KMS-11 (cell line): ENCODE data around the gene JAKMIP1.

Source experiments
- H2AFZ ChIP-seq: fragments of 200-600 bp; sonication (generic); 2 replicates; pipeline ENCODE4 v1.6.1; 2016; ENCODE audit warnings: antibody characterized with exemption, mixed run types, low read depth
- H3K27ac ChIP-seq: fragments of 200-600 bp; sonication (generic); 2 replicates; pipeline ENCODE4 v1.6.1; 2016; ENCODE audit warnings: mild to moderate bottlenecking, mixed run types
- H3K27me3 ChIP-seq: fragments of 200-600 bp; sonication (generic); 2 replicates; pipeline ENCODE4 v1.6.1; 2017; ENCODE audit warnings: mild to moderate bottlenecking, low read depth, mixed run types, moderate library complexity; ENCODE audit not compliant: insufficient read depth
- H3K36me3 ChIP-seq: fragments of 200-600 bp; sonication (generic); 2 replicates; pipeline ENCODE4 v1.6.1; 2017; ENCODE audit warnings: mild to moderate bottlenecking, mixed run types; ENCODE audit not compliant: insufficient read depth
- H3K4me1 ChIP-seq: fragments of 200-600 bp; sonication (generic); 2 replicates; pipeline ENCODE4 v1.6.1; 2016; ENCODE audit warnings: mild to moderate bottlenecking, low read depth, mixed run types; ENCODE audit not compliant: poor library complexity, severe bottlenecking
- H3K4me2 ChIP-seq: fragments of 200-600 bp; sonication (generic); 2 replicates; pipeline ENCODE4 v1.7.0; 2016; ENCODE audit warnings: mild to moderate bottlenecking, mixed run types
- H3K4me3 ChIP-seq: fragments of 200-600 bp; sonication (generic); IDR thresholded peaks from 2 replicates; pipeline ENCODE4 v1.6.1; 2017; ENCODE audit warnings: low read depth, low read length, mixed read lengths; ENCODE audit not compliant: insufficient read depth
- H3K79me2 ChIP-seq: fragments of 200-600 bp; sonication (generic); 2 replicates; pipeline ENCODE4 v1.6.1; 2016; ENCODE audit warnings: low read depth, mixed run types; ENCODE audit not compliant: insufficient read depth
- H3K9ac ChIP-seq: fragments of 200-600 bp; sonication (generic); 2 replicates; pipeline ENCODE4 v1.6.1; 2016; ENCODE audit warnings: mild to moderate bottlenecking, mixed run types
- H4K20me1 ChIP-seq: fragments of 200-600 bp; sonication (generic); 2 replicates; pipeline ENCODE4 v1.6.1; 2016; ENCODE audit warnings: mild to moderate bottlenecking, mixed run types; ENCODE audit not compliant: insufficient read depth
- CTCF ChIP-seq: fragments of 200-600 bp; sonication (generic); conservative IDR thresholded peaks from 2 replicates; pipeline ENCODE4 v1.6.1; 2017; ENCODE audit warnings: low read depth, mild to moderate bottlenecking, antibody characterized with exemption, low read length, moderate library complexity, mixed read lengths

The JAKMIP1 gene

DNA sequence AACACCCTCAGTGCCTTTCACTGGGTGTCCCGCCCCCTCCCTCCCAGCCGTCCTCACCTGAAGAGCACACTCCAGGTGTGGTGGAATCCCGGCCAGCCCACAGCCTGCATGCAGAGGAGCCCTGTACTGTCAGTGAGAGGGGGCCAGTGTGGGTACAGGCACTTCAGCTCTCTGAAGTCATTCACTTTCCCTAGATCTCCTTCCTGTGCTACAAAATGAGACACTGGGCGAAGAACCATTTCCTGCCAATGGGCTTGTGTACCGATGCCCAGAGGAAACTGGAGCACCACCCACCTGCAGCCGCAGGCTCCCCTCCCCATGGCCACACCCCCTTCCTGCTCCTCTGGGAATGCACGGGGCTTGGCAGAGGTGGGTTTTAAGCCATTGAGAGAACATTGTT, 108.2 kb downstream of the JAKMIP1 start:
- TF ChIP-seq CTCF: no peak
- H3K36me3 ChIP-seq: no peaks in the 10 kb centered on the region
- H3K9ac ChIP-seq: no peak overlapping the region
- H3K4me2 ChIP-seq: no peak overlapping the region
- no peaks in the 10 kb centered on the region for H4K20me1 ChIP-seq
- H3K4me1 ChIP-seq: no peaks in the 10 kb centered on the region
- H3K79me2 ChIP-seq: no peaks in the 10 kb centered on the region
- H3K27ac ChIP-seq: no peak overlapping the region
- H2AFZ ChIP-seq: no peak overlapping the region
- no peak overlapping the region for H3K4me3 ChIP-seq
- H3K27me3 ChIP-seq: no peaks in the 10 kb centered on the region

DNA sequence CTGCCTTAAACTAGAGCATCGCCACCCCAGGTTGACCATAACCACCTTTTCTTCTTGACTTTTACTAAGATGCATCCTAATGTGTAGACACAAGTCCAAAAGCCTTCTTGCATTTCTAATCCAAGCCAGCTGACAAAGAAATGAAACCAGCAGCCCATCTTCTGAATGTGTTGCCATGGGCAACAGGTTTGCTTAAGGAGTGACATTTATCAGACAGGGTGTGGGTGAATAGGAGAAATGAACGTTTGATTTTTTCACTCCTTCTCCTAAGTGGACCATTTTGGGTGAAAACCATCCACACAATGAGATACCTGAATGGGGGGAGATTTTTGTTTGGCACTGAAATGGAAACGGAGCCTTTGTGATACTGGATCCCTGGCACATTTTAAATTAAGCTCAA, 109.4 kb downstream of the JAKMIP1 start:
- Histone ChIP-seq H2AFZ (no peak overlapping the region), H3K36me3 (no peaks in the 10 kb centered on the region), H4K20me1 (no peaks in the 10 kb centered on the region), H3K4me1 (no peaks in the 10 kb centered on the region), H3K79me2 (no peaks in the 10 kb centered on the region), H3K27ac (no peak overlapping the region), H3K4me3 (no peak overlapping the region), H3K4me2 (no peak overlapping the region), H3K9ac (no peak overlapping the region), H3K27me3 (no peaks in the 10 kb centered on the region)
- no peak for TF ChIP-seq CTCF

- H2AFZ ChIP-seq: no peak overlapping the region
- H4K20me1 ChIP-seq: no peaks in the 10 kb centered on the region
- H3K36me3 ChIP-seq: no peaks in the 10 kb centered on the region
- no peak for TF ChIP-seq CTCF
- H3K9ac ChIP-seq: no peak overlapping the region
- H3K79me2 ChIP-seq: no peaks in the 10 kb centered on the region
- H3K27me3 ChIP-seq: no peaks in the 10 kb centered on the region
- H3K4me3 ChIP-seq: no peak overlapping the region
- no peak overlapping the region for H3K27ac ChIP-seq
- no peaks in the 10 kb centered on the region for H3K4me1 ChIP-seq
- H3K4me2 ChIP-seq: no peak overlapping the region
Measured at GRCh38 chr4:6088950-6089349, 111.4 kb downstream of the JAKMIP1 start.

GRCh38 chr4:6087669-6088341, 112.5 kb downstream of the JAKMIP1 start:
- H2AFZ ChIP-seq: no peak overlapping the region
- H3K4me2 ChIP-seq: no peak overlapping the region
- H3K9ac ChIP-seq: no peak overlapping the region
- TF ChIP-seq CTCF: 0 out of 2 replicates have a peak, but pooled peaks have one; percentile 21
- no peaks in the 10 kb centered on the region for H3K79me2 ChIP-seq
- H4K20me1 ChIP-seq: no peaks in the 10 kb centered on the region
- H3K4me3 ChIP-seq: no peak overlapping the region
- H3K27me3 ChIP-seq: no peaks in the 10 kb centered on the region
- no peaks in the 10 kb centered on the region for H3K4me1 ChIP-seq
- H3K27ac ChIP-seq: no peak overlapping the region
- no peaks in the 10 kb centered on the region for H3K36me3 ChIP-seq
